ENCODE measurements around the gene RPL22.

Gene RPL22

GRCh38 chr1:6202256-6202655, 2.9 kb upstream of the RPL22 start:
- no peak for DNase-seq (ENCODE audit: low read depth in 2 of 2)

DNA sequence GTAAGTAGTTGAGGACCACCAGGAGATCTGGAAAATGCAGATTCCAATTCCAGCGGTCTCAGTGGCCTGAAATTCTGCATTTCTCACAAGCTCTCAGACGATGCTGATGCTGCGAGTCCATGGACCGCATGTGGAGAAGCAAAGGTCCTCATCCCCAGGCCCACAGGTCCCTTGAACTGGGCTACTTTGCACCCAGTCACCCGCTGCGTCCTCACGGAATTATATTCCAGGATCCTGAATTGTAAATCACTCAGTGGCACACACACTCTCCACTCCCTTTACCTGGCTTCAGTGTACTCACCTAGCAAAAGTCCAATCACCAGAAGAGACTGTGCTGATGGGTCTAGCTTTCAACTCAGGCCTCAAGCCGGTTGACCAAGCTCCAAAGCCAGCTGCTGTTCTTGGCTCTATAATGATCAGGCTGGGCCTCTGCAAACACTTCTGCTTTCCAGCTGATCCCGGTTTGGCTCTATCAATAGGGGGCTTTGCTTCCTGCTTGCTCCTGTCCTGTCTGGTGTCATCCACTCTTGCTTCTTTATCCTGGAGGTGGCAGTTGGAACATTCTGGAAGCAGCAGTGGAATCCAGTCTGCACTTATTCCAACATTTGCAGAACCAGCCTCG, 904 bp upstream of the RPL22 start:
- DNase-seq (ENCODE audit: low read depth in 2 of 2) = no peak

- DNase-seq (ENCODE audit: low read depth in 2 of 2) = no peak
Measured at GRCh38 chr1:6198646-6199297, 623 bp downstream of the RPL22 start.

GRCh38 chr1:6197746-6198427, 1.5 kb downstream of the RPL22 start:
- DNase-seq (ENCODE audit: low read depth in 2 of 2) = no peak

- no peak for DNase-seq (ENCODE audit: low read depth in 2 of 2)
Measured at GRCh38 chr1:6191968-6192367, 7.4 kb downstream of the RPL22 start.

DNA sequence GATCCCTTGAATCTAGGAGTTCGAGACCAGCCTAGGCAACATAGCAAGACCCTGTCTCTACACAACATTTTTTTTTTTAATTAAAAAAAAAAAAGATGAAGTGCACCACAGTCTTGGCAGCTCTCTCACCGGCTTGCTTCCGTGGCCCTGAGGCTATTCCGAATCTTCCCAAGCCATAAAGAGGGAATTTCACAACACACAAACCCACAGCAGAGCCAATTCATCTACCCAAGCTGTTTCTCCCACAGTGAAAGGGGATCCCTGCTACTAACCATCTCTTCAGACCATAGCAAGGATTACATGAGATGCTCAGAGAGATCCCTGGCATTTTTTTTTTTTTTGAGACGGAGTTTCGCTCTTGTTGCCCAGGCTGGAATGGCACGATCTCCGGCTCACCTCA, 10.9 kb downstream of the RPL22 start:
- no peak for DNase-seq (ENCODE audit: low read depth in 2 of 2)

DNA sequence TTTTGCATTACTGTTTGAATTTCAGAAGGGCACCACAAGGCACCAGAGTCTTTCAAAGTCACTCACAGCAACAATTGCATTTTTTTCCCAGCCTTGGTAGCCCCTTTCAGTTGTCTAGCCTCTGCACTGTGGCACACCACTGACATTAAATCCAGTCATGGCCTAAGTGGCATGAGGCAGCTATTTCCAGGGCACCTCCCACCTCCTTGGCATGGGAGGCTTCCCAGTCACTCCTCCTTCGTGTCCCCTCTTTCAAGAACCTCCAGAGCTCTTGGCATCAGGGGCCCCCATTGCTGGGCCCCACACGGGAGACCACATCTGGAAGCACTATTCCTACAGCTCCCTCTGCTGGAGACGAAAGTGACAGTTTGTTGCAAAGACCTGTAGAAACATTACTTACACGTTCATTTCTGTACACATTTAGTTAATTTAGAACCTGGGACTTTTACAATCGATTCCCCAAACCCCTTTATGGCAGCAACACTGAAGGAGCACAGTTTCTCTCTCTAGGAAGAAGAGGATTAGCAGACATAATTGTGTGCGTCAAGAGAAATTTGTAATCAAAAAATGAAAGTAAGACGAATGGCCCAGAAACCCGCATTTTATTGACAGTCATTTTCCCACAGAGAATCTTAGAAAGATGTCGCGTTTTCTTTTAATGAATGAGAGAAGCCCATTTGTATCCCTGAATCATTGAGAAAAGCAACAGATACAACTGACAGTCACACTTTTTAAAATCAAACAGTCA, 13.6 kb downstream of the RPL22 start:
- DNase-seq (ENCODE audit: low read depth in 2 of 2) = no peak

DNA sequence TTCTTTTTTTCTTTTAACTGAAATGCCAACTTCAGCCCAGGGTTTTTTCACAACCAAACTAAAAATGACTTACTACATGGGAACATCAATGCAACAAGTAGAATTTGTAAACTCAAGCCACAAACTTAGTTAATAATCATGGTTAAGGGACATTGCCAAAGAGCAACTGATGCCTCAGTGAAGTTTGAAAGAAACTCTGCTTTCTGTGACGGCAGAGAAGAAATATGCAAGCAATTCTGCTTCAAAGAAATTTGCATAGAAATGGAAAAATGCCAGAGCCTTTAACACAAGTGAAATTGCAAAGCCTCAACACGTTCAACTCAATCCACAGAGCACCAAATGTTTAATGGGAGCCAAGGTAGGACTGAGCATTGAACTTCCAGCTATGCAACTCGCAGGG, 14.2 kb downstream of the RPL22 start:
- peak; percentile 75 for DNase-seq (ENCODE audit: low read depth in 2 of 2)

- DNase-seq (ENCODE audit: low read depth in 2 of 2) = no peak
Measured at GRCh38 chr1:6184083-6184783, 15.2 kb downstream of the RPL22 start.

GRCh38 chr1:6183520-6183989, 15.8 kb downstream of the RPL22 start:
- no peak for DNase-seq (ENCODE audit: low read depth in 2 of 2)

- DNase-seq (ENCODE audit: low read depth in 2 of 2) = no peak
Measured at GRCh38 chr1:6181347-6181770, 18.0 kb downstream of the RPL22 start.

DNA sequence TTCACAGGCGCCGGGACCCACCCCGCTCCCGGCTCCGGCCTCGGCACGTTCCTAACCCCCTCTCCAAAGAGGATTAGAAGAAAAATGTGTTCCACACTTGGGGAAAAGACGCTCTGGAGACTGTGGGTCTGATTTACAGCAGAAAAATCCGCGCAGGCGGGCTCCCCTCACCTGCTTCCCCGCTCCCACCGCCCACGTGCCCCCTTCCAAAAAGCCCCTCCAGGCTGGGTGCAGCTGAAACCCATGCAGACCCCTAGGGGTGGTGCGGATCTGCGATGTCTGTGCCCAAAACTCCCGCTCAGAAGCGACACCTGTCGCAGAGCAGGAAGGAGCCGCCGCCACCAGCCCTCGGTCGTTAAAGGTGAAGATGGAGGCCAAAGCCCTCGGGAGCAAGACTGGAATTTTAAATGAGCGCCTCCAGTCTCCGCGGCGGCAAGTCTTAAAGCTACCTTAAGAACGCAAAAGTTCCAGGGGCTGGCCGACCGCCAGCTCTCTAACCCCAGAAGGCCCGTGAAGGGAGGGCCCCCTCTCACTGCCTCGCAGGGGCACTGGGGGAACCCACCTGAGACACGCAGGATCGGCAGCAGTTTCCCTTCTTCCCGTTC, 18.6 kb downstream of the RPL22 start:
- DNase-seq (ENCODE audit: low read depth in 2 of 2) = no peak

GRCh38 chr1:6180268-6180706, 19.1 kb downstream of the RPL22 start, which contains the start of gene CHD5:
Gene CHD5, minus strand, starts transcription at chr1:6180321. Its CDS starts 298 bp downstream, at chr1:6180023.
- no peak for DNase-seq (ENCODE audit: low read depth in 2 of 2)

DNA sequence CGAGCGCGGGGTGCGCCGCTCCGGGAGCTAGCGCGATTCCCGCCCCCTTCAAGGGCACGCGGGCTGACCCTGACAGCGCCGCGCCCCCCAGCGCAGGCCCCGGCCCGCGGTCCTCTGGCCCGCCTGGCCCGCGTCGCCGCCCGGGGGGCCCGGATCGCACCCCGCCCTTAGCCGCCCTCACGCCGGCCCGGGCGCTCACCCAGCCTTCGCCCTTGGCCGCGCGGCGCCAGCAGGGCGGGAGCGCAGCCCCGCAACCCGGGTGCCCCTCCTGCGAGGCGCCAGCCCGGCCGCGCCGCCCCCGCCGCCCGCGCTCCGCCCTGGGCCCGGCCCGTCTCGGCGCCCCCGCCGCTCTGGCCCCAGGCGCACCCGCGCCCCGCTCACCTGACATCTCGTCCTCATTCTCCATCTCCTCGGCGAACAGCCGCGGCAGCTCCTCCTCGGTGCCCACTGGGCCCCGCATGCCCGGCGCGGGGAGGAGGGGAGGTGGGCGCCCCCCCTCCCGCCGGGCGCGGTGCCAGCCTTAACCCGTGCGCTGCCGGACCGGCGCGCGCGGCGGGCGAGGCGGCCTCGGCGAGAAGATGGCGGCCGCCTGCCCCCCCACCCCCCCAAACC, 19.7 kb downstream of the RPL22 start:
- DNase-seq (ENCODE audit: low read depth in 2 of 2) = no peak

DNA sequence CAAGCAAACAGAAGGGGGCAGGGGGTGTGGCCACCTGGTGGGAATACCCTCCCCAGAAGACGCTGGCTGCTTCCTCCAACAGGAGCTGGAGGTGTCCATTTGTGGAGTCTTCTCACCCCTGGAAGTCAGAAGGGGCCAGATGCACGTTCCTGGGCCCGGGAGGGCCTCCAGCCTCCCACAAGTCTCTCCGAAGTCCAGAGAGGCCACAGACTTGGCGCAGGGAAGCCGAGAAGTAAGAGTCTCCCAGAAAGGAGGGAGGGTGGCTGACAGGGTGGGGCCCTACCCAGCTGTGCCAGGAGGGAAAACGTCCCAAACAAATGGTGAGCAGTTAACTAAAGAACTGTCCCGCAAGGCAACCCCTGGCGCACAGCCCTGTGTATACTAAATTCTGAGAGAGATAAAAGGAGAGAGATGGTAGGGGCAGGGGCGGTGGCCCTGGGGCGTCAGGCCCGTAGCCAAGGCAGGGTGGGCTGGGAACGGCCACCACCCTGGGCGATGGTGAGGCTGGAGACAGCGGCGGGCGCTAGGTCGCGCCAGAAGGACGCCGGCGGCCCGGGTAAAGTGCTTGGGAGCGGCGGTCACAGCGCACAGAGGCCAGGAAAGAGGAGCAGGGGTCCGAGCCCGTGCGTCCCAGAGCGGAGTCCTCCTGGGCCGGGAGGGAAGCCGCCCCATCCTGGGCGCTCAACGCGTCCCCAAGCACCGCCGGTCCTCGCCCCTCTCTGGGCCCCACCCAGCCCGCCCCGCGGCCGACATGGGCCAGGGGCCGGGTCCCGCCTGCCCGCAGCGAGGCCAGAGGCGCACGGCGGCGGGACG, 20.4 kb downstream of the RPL22 start:
- no peak for DNase-seq (ENCODE audit: low read depth in 2 of 2)

GRCh38 chr1:6177681-6178380, 21.6 kb downstream of the RPL22 start:
- DNase-seq (ENCODE audit: low read depth in 2 of 2) = no peak

DNA sequence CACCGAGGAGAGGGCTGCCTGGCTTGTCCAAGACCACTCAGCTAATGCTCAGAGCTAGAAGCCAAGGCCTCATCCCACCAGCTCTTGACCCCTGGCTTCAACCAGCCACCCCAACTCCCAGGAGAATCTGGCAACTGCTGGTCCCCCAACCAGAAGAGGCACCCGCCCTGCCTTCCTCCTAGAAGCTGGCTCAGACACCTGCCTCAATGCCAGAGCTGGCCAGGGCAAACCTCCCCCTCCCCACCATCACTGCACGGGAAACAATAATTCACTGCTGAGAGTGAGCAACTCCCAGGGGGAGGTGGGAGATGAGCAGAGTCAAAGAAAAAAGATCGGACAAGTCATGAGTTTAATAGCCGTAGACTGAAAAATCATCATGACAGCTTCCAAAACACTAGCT, 22.6 kb downstream of the RPL22 start:
- DNase-seq (ENCODE audit: low read depth in 2 of 2) = no peak

- no peak for DNase-seq (ENCODE audit: low read depth in 2 of 2)
Measured at GRCh38 chr1:6175411-6175828, 24.0 kb downstream of the RPL22 start.

Data from fibroblast of skin of left quadriceps (primary cell).